Loucy (cell line): ENCODE data around the gene SPATC1L.

Experiments used
- H2AFZ ChIP-seq: fragments of 200-600 bp; sonication (generic); 2 replicates; pipeline ENCODE4 v1.6.0; 2016; ENCODE audit warnings: antibody characterized with exemption, mild to moderate bottlenecking, low read length, moderate library complexity
- H3F3A ChIP-seq: fragments of 200-600 bp; 2 replicates; pipeline ENCODE4 v1.6.0; 2016; ENCODE audit warnings: antibody characterized with exemption, low read depth, mild to moderate bottlenecking
- H3K27me3 ChIP-seq: fragments of 200-600 bp; sonication (generic); 2 replicates; pipeline ENCODE4 v1.6.1; 2014; ENCODE audit warnings: low read length, mild to moderate bottlenecking; ENCODE audit not compliant: insufficient read depth, poor library complexity, severe bottlenecking
- H3K36me3 ChIP-seq: fragments of 200-600 bp; sonication (generic); 2 replicates; pipeline ENCODE4 v1.6.1; 2016; ENCODE audit warnings: low read length; ENCODE audit not compliant: insufficient read depth
- H3K4me1 ChIP-seq: fragments of 200-600 bp; sonication (generic); 2 replicates; pipeline ENCODE4 v1.5.1; 2014; ENCODE audit warnings: low read length, mild to moderate bottlenecking; ENCODE audit not compliant: insufficient read depth, poor library complexity, severe bottlenecking
- H3K4me2 ChIP-seq: fragments of 200-600 bp; sonication (generic); 2 replicates; pipeline ENCODE4 v1.6.0; 2014; ENCODE audit warnings: antibody characterized with exemption, low read length, low read depth, mild to moderate bottlenecking; ENCODE audit not compliant: poor library complexity, severe bottlenecking
- H3K4me3 ChIP-seq: fragments of 200-600 bp; sonication (generic); 2 replicates; pipeline ENCODE4 v1.5.1; 2014; ENCODE audit warnings: low read length, mild to moderate bottlenecking, mixed read lengths; ENCODE audit not compliant: poor library complexity, severe bottlenecking
- H3K79me2 ChIP-seq: fragments of 200-600 bp; sonication (generic); 2 replicates; pipeline ENCODE4 v1.6.1; 2014; ENCODE audit warnings: low read length; ENCODE audit not compliant: insufficient read depth
- H3K9ac ChIP-seq: fragments of 200-600 bp; sonication (generic); 2 replicates; pipeline ENCODE4 v1.6.0; 2014; ENCODE audit warnings: mild to moderate bottlenecking, low read depth, low read length, moderate library complexity; ENCODE audit not compliant: poor library complexity, severe bottlenecking
- H3K9me2 ChIP-seq: fragments of 200-600 bp; sonication (generic); replicated peaks from 2 replicates; pipeline ENCODE4 v1.6.1; 2016; ENCODE audit warnings: low read depth, low read length, mixed read lengths
- H3K9me3 ChIP-seq: fragments of 200-600 bp; sonication (generic); 2 replicates; pipeline ENCODE4 v1.6.1; 2014; ENCODE audit warnings: mild to moderate bottlenecking, antibody characterized with exemption, low read length, low read depth; ENCODE audit not compliant: insufficient read depth
- H4K20me1 ChIP-seq: fragments of 200-600 bp; sonication (generic); 2 replicates; pipeline ENCODE4 v1.6.0; 2014; ENCODE audit warnings: antibody characterized with exemption, low read length, mild to moderate bottlenecking; ENCODE audit not compliant: insufficient read depth, poor library complexity, severe bottlenecking
- CTCF ChIP-seq: fragments of 200-600 bp; sonication (generic); conservative IDR thresholded peaks from 2 replicates; pipeline ENCODE4 v1.5.1; 2014; ENCODE audit warnings: mild to moderate bottlenecking, antibody characterized with exemption, low read length
- EZH2phosphoT487 ChIP-seq: fragments of 200-600 bp; IDR thresholded peaks from 2 replicates; pipeline ENCODE4 v1.6.1; 2018; ENCODE audit warnings: antibody characterized with exemption, mild to moderate bottlenecking, moderate library complexity, borderline replicate concordance

SPATC1L gene

DNA sequence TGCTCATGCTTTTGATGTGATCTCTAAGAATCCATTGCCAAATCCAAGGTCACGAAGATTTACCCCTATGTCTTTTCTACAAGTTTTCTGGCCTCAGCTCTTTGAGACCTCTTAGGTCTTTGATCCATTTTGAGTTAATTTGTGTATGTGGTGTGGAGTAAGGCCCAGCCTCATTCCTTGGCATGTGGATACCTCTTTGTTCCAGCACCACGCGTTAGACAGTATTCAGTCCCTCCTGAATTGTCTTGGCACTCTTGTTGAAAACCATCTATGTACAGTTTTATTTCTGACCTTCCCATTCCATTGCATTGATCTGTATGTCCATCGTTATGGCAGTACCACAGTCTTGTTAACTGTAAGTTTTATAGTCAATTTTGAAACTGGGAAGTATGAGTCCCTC lies 20.9 kb downstream of the SPATC1L start:
- H3K36me3 ChIP-seq: no peaks in the 10 kb centered on the region
- no peaks in the 10 kb centered on the region for H3F3A ChIP-seq
- no peaks in the 10 kb centered on the region for H3K4me1 ChIP-seq
- TF ChIP-seq CTCF: no peak
- H4K20me1 ChIP-seq: no peaks in the 10 kb centered on the region
- H3K4me3 ChIP-seq: no peak overlapping the region
- no peak overlapping the region for H3K9ac ChIP-seq
- H3K9me3 ChIP-seq: no peaks in the 10 kb centered on the region
- no peaks in the 10 kb centered on the region for H3K79me2 ChIP-seq
- no peaks in the 10 kb centered on the region for H3K9me2 ChIP-seq
- no peaks in the 10 kb centered on the region for H3K27me3 ChIP-seq
- no peak overlapping the region for H3K4me2 ChIP-seq
- no peak overlapping the region for H2AFZ ChIP-seq

DNA sequence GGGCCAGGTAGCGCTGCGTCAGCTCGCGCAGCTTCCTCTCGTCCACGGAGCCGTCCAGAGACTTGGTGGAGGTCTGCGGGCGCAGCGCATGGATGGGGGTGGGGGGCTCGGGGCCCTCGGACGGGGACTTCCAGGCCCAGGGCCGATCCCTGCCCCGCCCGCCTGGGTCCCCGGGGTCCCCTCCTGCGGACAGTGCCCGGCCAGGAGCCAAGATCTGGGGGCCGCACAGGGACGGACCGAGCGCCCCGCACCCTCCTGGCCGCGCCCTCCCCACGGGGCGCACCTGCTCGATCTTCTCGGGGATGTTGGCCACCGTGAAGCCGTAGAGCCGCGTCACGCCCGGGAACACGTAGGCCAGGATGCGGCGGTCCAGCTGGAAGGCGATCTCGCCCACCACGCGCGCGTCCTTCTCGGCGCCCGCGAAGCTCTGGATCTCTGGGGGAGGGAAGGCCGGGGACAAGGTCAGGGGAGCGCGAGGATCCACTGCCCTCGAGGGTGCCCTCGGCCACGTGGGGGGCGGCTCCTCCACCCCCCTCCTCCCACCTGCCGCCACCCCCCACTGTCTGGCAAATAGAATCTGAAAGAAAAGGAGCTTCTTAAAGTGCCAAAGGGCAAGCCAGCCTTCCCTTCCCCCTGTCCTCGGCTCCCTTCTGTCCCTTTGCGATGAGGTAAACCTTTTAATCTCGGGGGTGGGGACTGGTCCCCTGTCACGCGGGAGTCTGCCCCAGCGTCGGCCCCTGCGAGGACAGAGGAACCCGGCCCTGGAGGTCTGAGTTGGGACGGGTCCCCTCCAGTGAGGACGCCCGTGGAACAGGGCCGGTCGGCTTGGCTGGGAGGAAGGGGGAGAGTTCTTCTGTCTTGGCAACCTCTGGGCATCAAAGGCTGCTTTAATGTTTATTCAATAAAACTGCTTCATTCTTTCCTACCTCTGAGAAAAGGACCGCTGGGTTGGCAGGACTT lies 22.3 kb downstream of the SPATC1L start:
- no peaks in the 10 kb centered on the region for H3K27me3 ChIP-seq
- H4K20me1 ChIP-seq: no peaks in the 10 kb centered on the region
- H3K36me3 ChIP-seq: no peaks in the 10 kb centered on the region
- no peak overlapping the region for H3K4me3 ChIP-seq
- H3K9me2 ChIP-seq: no peaks in the 10 kb centered on the region
- H3K79me2 ChIP-seq: no peaks in the 10 kb centered on the region
- H2AFZ ChIP-seq: no peak overlapping the region
- H3K4me1 ChIP-seq: no peaks in the 10 kb centered on the region
- no peak overlapping the region for H3K9ac ChIP-seq
- no peak for TF ChIP-seq EZH2phosphoT487
- TF ChIP-seq CTCF: no peak
- H3K9me3 ChIP-seq: no peaks in the 10 kb centered on the region
- H3K4me2 ChIP-seq: no peak overlapping the region
- no peaks in the 10 kb centered on the region for H3F3A ChIP-seq

- H3K4me3 ChIP-seq: no peak overlapping the region
- H3F3A ChIP-seq: no peaks in the 10 kb centered on the region
- H3K79me2 ChIP-seq: no peaks in the 10 kb centered on the region
- H3K4me1 ChIP-seq: no peaks in the 10 kb centered on the region
- no peaks in the 10 kb centered on the region for H3K27me3 ChIP-seq
- H2AFZ ChIP-seq: no peak overlapping the region
- H3K9me3 ChIP-seq: no peaks in the 10 kb centered on the region
- no peaks in the 10 kb centered on the region for H3K9me2 ChIP-seq
- no peak for TF ChIP-seq EZH2phosphoT487
- TF ChIP-seq CTCF: no peak
- no peaks in the 10 kb centered on the region for H3K36me3 ChIP-seq
- H3K4me2 ChIP-seq: no peak overlapping the region
- no peaks in the 10 kb centered on the region for H4K20me1 ChIP-seq
- H3K9ac ChIP-seq: no peak overlapping the region
Measured at GRCh38 chr21:46160907-46161632, 23.2 kb downstream of the SPATC1L start.
